H1 (cell line): Measurements from ENCODE around the gene TOMM34. TPM values are rescaled to one million over a fixed set of nuclear protein-coding genes. Genes with fewer than 3 reads are reported as not detected.

Source experiments
- CTCF ChIA-PET: fragments of 300-600 bp; sonication (Branson Sonifier 250); formaldehyde crosslinking; loops from one replicate; lab custom pipeline; 2021; ENCODE audit not compliant: partially characterized antibody; lab: Charles Lee
- POLR2A ChIA-PET: fragments of 300-600 bp; sonication (Branson Sonifier 250); formaldehyde crosslinking; loops from one replicate; lab custom pipeline; 2021; ENCODE audit warnings: inconsistent platforms; ENCODE audit not compliant: partially characterized antibody; lab: Charles Lee
- DNase-seq, 2 experiments: peaks; one replicate each; pipeline versions ENCODE4 v3.0.0 to v3.0.0-alpha.2; 2010 to 2022; ENCODE audit warnings: low spot score in 2 of 2, low read depth in 1 of 2, mixed read lengths in 1 of 2
- FAIRE-seq: peaks from 2 replicates; lab custom pipeline; 2011; peaks lifted over from hg19 to GRCh38; lab: Jason Lieb, UNC
- H2AFZ ChIP-seq: 2 replicates; pipeline ENCODE4 v1.8.1; 2012; ENCODE audit warnings: low read length, inconsistent platforms
- H2AK5ac ChIP-seq: 2 replicates; pipeline ENCODE4 v1.6.1; 2013; ENCODE audit warnings: low read depth, low read length
- H2BK120ac ChIP-seq: replicated peaks from 2 replicates; pipeline ENCODE3; 2013; ENCODE audit warnings: low read depth, low read length, inconsistent platforms
- H2BK12ac ChIP-seq: 2 replicates; pipeline ENCODE4 v1.6.1; 2013; ENCODE audit warnings: low read depth, low read length
- H2BK15ac ChIP-seq: 2 replicates; pipeline ENCODE4 v1.6.1; 2013; ENCODE audit warnings: low read length
- H2BK20ac ChIP-seq: 2 replicates; pipeline ENCODE4 v1.6.1; 2013; ENCODE audit warnings: low read length
- H2BK5ac ChIP-seq: 2 replicates; pipeline ENCODE4 v1.6.1; 2013; ENCODE audit warnings: low read depth, low read length
- H3K14ac ChIP-seq: 2 replicates; pipeline ENCODE4 v1.6.1; 2013; ENCODE audit warnings: inconsistent platforms; ENCODE audit not compliant: insufficient read length
- H3K18ac ChIP-seq: 2 replicates; pipeline ENCODE4 v1.6.1; 2013; ENCODE audit warnings: low read length; ENCODE audit errors: extremely low read depth
- H3K23ac ChIP-seq: 2 replicates; pipeline ENCODE4 v1.6.1; 2013; ENCODE audit warnings: inconsistent platforms; ENCODE audit not compliant: insufficient read length
- H3K23me2 ChIP-seq: 2 replicates; pipeline ENCODE4 v1.6.1; 2013; ENCODE audit warnings: low read depth, low read length
- H3K27ac ChIP-seq: 2 replicates; pipeline ENCODE4 v1.6.1; 2011; ENCODE audit warnings: low read depth, low read length, inconsistent platforms
- H3K27me3 ChIP-seq, 4 experiments: replicated peaks in 1 of 4; 1 replicate in 1 of 4; 2 replicates in 3 of 4; pipeline versions ENCODE4 v1.6.1 to v1.8.1; 2011 to 2013; ENCODE audit warnings: low read length in 3 of 4, mild to moderate bottlenecking in 3 of 4, inconsistent platforms in 2 of 4, mixed read lengths in 2 of 4, moderate library complexity in 1 of 4; ENCODE audit not compliant: control insufficient read depth in 3 of 4, insufficient read depth in 3 of 4; ENCODE audit errors: extremely low read depth in 1 of 4
- H3K36me3 ChIP-seq, 4 experiments: 2 replicates each; pipeline versions ENCODE4 v1.6.1 to v1.8.1; 2011 to 2013; ENCODE audit warnings: mild to moderate bottlenecking in 4 of 4, low read length in 3 of 4, moderate library complexity in 2 of 4, control low read depth in 1 of 4, inconsistent platforms in 1 of 4; ENCODE audit not compliant: insufficient read depth in 4 of 4, control insufficient read depth in 2 of 4
- H3K4ac ChIP-seq: replicated peaks from 2 replicates; pipeline ENCODE3; 2013; ENCODE audit warnings: low read length, low read depth, mixed read lengths, inconsistent platforms; ENCODE audit not compliant: insufficient read length
- H3K4me1 ChIP-seq, 4 experiments: replicated peaks in 1 of 4; 1 replicate in 1 of 4; 2 replicates in 3 of 4; pipeline versions ENCODE4 v1.6.1 to v1.8.1; 2011 to 2013; ENCODE audit warnings: low read length in 3 of 4, inconsistent platforms in 2 of 4, mixed read lengths in 1 of 4; ENCODE audit not compliant: insufficient read depth in 4 of 4, control insufficient read depth in 3 of 4
- H3K4me2 ChIP-seq, 2 experiments: 2 replicates each; pipeline versions ENCODE4 v1.6.1 to v1.8.1; 2011 to 2013; ENCODE audit warnings: low read depth in 2 of 2, low read length in 2 of 2, control low read depth in 1 of 2, inconsistent platforms in 1 of 2, mild to moderate bottlenecking in 1 of 2; ENCODE audit not compliant: insufficient read depth in 1 of 2
- H3K4me3 ChIP-seq, 4 experiments: fragments of 200-600, 300-600 bp in 1 of 4; sonication (generic), shearing (Covaris generic), sonication (Bioruptor Twin) in 1 of 4; 2 replicates each; pipeline versions ENCODE4 v1.5.1 to v1.8.1; 2011 to 2016; ENCODE audit warnings: low read length in 4 of 4, low read depth in 3 of 4, control low read depth in 2 of 4, inconsistent platforms in 2 of 4, mild to moderate bottlenecking in 2 of 4, mixed read lengths in 1 of 4, moderate library complexity in 1 of 4; ENCODE audit not compliant: insufficient read depth in 2 of 4; ENCODE audit errors: extremely low read depth in 1 of 4
- H3K56ac ChIP-seq: replicated peaks from 2 replicates; pipeline ENCODE3; 2013; ENCODE audit warnings: low read depth, mild to moderate bottlenecking, mixed read lengths, low read length, inconsistent platforms; ENCODE audit not compliant: insufficient read length
- H3K79me1 ChIP-seq: 2 replicates; pipeline ENCODE4 v1.6.1; 2013; ENCODE audit warnings: low read depth, low read length, control low read depth
- H3K79me2 ChIP-seq, 2 experiments: 2 replicates each; pipeline versions ENCODE4 v1.6.1 to v1.8.1; 2012 to 2013; ENCODE audit warnings: low read length in 2 of 2, mild to moderate bottlenecking in 2 of 2, inconsistent platforms in 1 of 2; ENCODE audit not compliant: insufficient read depth in 2 of 2, control insufficient read depth in 1 of 2
- H3K9ac ChIP-seq, 4 experiments: replicated peaks in 1 of 4; 1 replicate in 1 of 4; 2 replicates in 3 of 4; pipeline versions ENCODE4 v1.6.1 to v1.8.1; 2011 to 2013; ENCODE audit warnings: low read depth in 3 of 4, low read length in 3 of 4, control low read depth in 2 of 4, mild to moderate bottlenecking in 2 of 4, moderate library complexity in 2 of 4, inconsistent platforms in 1 of 4; ENCODE audit errors: extremely low read depth in 1 of 4
- H3K9me3 ChIP-seq, 2 experiments: 2 replicates each; pipeline versions ENCODE4 v1.6.1 to v1.8.1; 2012 to 2013; ENCODE audit warnings: mild to moderate bottlenecking in 2 of 2, moderate library complexity in 2 of 2, control low read depth in 1 of 2, inconsistent platforms in 1 of 2, low read depth in 1 of 2, low read length in 1 of 2, mixed read lengths in 1 of 2; ENCODE audit not compliant: insufficient read depth in 2 of 2
- H4K20me1 ChIP-seq, 2 experiments: replicated peaks in 1 of 2; 2 replicates each; pipeline versions ENCODE3 to v1.8.1; 2011 to 2013; ENCODE audit warnings: inconsistent platforms in 2 of 2, low read length in 2 of 2, mild to moderate bottlenecking in 1 of 2; ENCODE audit not compliant: insufficient read depth in 2 of 2, control insufficient read depth in 1 of 2
- H4K5ac ChIP-seq: 2 replicates; pipeline ENCODE4 v1.6.1; 2013; ENCODE audit warnings: low read length, low read depth, mixed read lengths, inconsistent platforms; ENCODE audit not compliant: insufficient read length
- H4K8ac ChIP-seq: 2 replicates; pipeline ENCODE4 v1.8.0; 2013; ENCODE audit warnings: mild to moderate bottlenecking, moderate library complexity, low read length, inconsistent platforms; ENCODE audit not compliant: insufficient read depth; ENCODE audit errors: extremely low read depth
- H4K91ac ChIP-seq: replicated peaks from 2 replicates; pipeline ENCODE3; 2013; ENCODE audit warnings: low read length, mixed read lengths, inconsistent platforms; ENCODE audit not compliant: insufficient read length
- CBX8 ChIP-seq: fragments of 300-800, 300-1000 bp; sonication (generic); IDR thresholded peaks from 2 replicates; pipeline ENCODE4 v1.7.1; 2016; ENCODE audit warnings: low read depth, low read length, borderline replicate concordance
- KDM1A ChIP-seq: fragments of 200-600, 300-600 bp; sonication (generic); IDR thresholded peaks from 2 replicates; pipeline ENCODE4 v1.7.1; 2016; ENCODE audit warnings: mild to moderate bottlenecking, low read length, borderline replicate concordance
- RAD21 ChIP-seq, 2 experiments: IDR thresholded peaks in 1 of 2; conservative IDR thresholded peaks in 1 of 2; 2 replicates each; pipeline ENCODE4 v1.6.1; 2011; ENCODE audit warnings: low read depth in 2 of 2, low read length in 2 of 2, improper control_type of control experiment in 1 of 2, inconsistent platforms in 1 of 2, mild to moderate bottlenecking in 1 of 2, moderate library complexity in 1 of 2
- SIN3A ChIP-seq, 2 experiments: IDR thresholded peaks in 1 of 2; conservative IDR thresholded peaks in 1 of 2; 2 replicates each; pipeline ENCODE4 v1.6.1; 2011 to 2012; ENCODE audit warnings: low read length in 2 of 2, improper control_type of control experiment in 1 of 2, low read depth in 1 of 2, mild to moderate bottlenecking in 1 of 2
- polyA plus RNA-seq, 7 experiments: library from polyadenylated mRNA; depleted of rRNA in 3 of 7; stranded (reverse) in 5 of 7; unstranded in 2 of 7; fragments of >200 nt in 5 of 7; fragments of 200-250 nt in 2 of 7; gene quantifications; 1 replicate in 5 of 7; 2 replicates in 1 of 7; 4 replicates in 1 of 7; pipeline versions ENCODE4 v1.2.1 to v1.2.3, GENCODE V29; 2011 to 2013; ENCODE audit warnings: missing spikeins in 2 of 7, mixed read lengths in 2 of 7
- total RNA-seq: library from RNA; stranded (reverse); fragmentation: NEBNext Ultra II Directional; extraction: Animal tissue kit (Norgen Biotek cat#: 25700); gene quantifications from 2 replicates; pipeline ENCODE4 v1.2.1, GENCODE V29; 2021

Gene TOMM34
- total and polyA plus RNA-seq, 2 of the 8 experiments (the other 6 are each of a cell fraction or from before 2014, with no cell fraction given) = 32.1 to 35.1 TPM

DNA sequence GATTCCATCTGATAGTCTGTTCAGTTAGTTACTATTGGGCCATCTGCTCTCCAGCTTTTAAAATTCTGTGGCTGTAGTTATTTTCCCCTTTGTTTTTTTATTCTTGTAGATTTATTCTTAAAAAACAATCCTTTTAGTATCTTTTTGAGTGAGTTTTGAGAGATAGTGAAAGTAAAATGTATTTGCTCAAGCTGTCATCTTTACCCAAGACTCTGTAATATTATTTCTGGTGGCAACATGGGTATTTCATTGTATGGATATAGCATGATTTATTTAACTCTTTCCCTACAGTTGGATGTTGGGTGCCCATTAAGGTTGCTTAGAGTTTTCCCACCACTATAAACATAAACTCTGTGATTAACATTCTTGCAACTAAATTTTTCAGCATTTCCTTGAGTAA is 30.8 kb upstream of the TOMM34 start:
- no peak overlapping the region for H4K8ac ChIP-seq
- no peak overlapping the region for H2BK15ac ChIP-seq
- H2AK5ac ChIP-seq = no peak overlapping the region
- peaks cover 2% of the 10 kb centered on the region; the same call in 1 of the 2 replicates for H3K23me2 ChIP-seq
- no peak overlapping the region for H3K9ac ChIP-seq
- H3K18ac ChIP-seq = no peak overlapping the region
- no peaks in the 10 kb centered on the region for H3K9me3 ChIP-seq
- peaks cover 0 to 10% of the 10 kb centered on the region in 2 experiments; a peak in 1 of 4 replicates for H3K79me2 ChIP-seq
- no peak overlapping the region for H4K91ac ChIP-seq
- H3K4me1 ChIP-seq = no peaks in the 10 kb centered on the region; a peak in 1 of 7 replicates
- no peaks in the 10 kb centered on the region for H4K20me1 ChIP-seq
- no peak overlapping the region for H3K4me3 ChIP-seq
- no peak overlapping the region for H3K4me2 ChIP-seq
- H3K27me3 ChIP-seq = no peaks in the 10 kb centered on the region
- H2BK12ac ChIP-seq = no peak overlapping the region
- FAIRE-seq = no peak
- no peak overlapping the region for H4K5ac ChIP-seq
- H3K27ac ChIP-seq = no peak overlapping the region
- no peak overlapping the region for H2BK5ac ChIP-seq
- H3K14ac ChIP-seq = no peak overlapping the region
- ChIA-PET CTCF (no interaction called here), POLR2A (no interaction called here)
- no peak overlapping the region for H2BK120ac ChIP-seq
- H3K4ac ChIP-seq = no peak overlapping the region
- no peak overlapping the region for H2AFZ ChIP-seq
- no peak overlapping the region for H2BK20ac ChIP-seq
- peaks cover 2 to 24% (median 8%) of the 10 kb centered on the region in 4 experiments; a peak in 4 of 8 replicates for H3K36me3 ChIP-seq
- no peak for DNase-seq
- no peak for TF ChIP-seq SIN3A (conservative IDR thresholded peaks at IDR 0.05 in 1 of 2, IDR thresholded peaks at IDR 0.05 in 1 of 2; ENCODE audit: low read depth in 1 of 2, low read length in 2 of 2)
- TF ChIP-seq RAD21 (IDR thresholded peaks at IDR 0.05 in 1 of 2, conservative IDR thresholded peaks at IDR 0.05 in 1 of 2; ENCODE audit: low read depth in 2 of 2, low read length in 2 of 2) = no peak
- TF ChIP-seq KDM1A = no peak
- TF ChIP-seq CBX8 = no peak
- H3K56ac ChIP-seq = no peak overlapping the region
- H3K23ac ChIP-seq = no peak overlapping the region
- no peaks in the 10 kb centered on the region for H3K79me1 ChIP-seq
